ENCODE measurements around the gene FBXO7.

- TF ChIP-seq CTCF (conservative IDR thresholded peaks at IDR 0.05; ENCODE audit: low read depth, low read length) = no peak
- TF ChIP-seq POLR2A (IDR thresholded peaks at IDR 0.05; ENCODE audit: low read depth, low read length) = no peak
- no peak; the same call in 1 of the 2 replicates for TF ChIP-seq BHLHE40 (IDR thresholded peaks at IDR 0.05; ENCODE audit: low read depth, low read length)
- TF ChIP-seq CHD1 (IDR thresholded peaks at IDR 0.05; ENCODE audit: low read depth, low read length) = no peak
- TF ChIP-seq RAD21 (IDR thresholded peaks at IDR 0.05; ENCODE audit: low read length) = no peak
- no peak for TF ChIP-seq MAZ (IDR thresholded peaks at IDR 0.05; ENCODE audit: borderline replicate concordance, low read depth, low read length)
- no peak for TF ChIP-seq CEBPB (IDR thresholded peaks at IDR 0.05; ENCODE audit: low read depth, low read length)
- peak; percentile 36; the same call in 1 of the 2 replicates for TF ChIP-seq NFE2L2 (IDR thresholded peaks at IDR 0.05; ENCODE audit: low read depth, low read length)
- TF ChIP-seq MAFK (IDR thresholded peaks at IDR 0.05; ENCODE audit: low read depth, low read length) = no peak
- TF ChIP-seq SMC3 (IDR thresholded peaks at IDR 0.05; ENCODE audit: low read depth, low read length) = no peak
- TF ChIP-seq USF2 (IDR thresholded peaks at IDR 0.05; ENCODE audit: low read depth, low read length) = no peak
- TF ChIP-seq RCOR1 (IDR thresholded peaks at IDR 0.05; ENCODE audit: insufficient replicate concordance, low read length) = no peak
- TF ChIP-seq RFX5 (IDR thresholded peaks at IDR 0.05; ENCODE audit: low read depth, low read length) = no peak
- peak; percentile 89 for TF ChIP-seq FOS (IDR thresholded peaks at IDR 0.05; ENCODE audit: low read depth, low read length)
Measured at GRCh38 chr22:32469799-32470212, 4.8 kb upstream of the FBXO7 start.
